Neural cell (in vitro differentiated cells): ENCODE data around the gene ITPK1. TPM values are rescaled to one million over a fixed set of nuclear protein-coding genes. Genes with fewer than 3 reads are reported as not detected.

Experiments
- H2AFZ ChIP-seq: fragments of 200-600, 300-800 bp; sonication (generic), shearing (Covaris generic); 2 replicates; pipeline ENCODE4 v1.6.0; 2014; ENCODE audit warnings: low read depth, mild to moderate bottlenecking, antibody characterized with exemption, low read length, moderate library complexity
- H3F3A ChIP-seq: fragments of 200-600 bp; shearing (Covaris generic); 2 replicates; pipeline ENCODE4 v1.6.1; 2016; ENCODE audit warnings: mild to moderate bottlenecking, moderate library complexity, mixed read lengths, antibody characterized with exemption, low read length; ENCODE audit not compliant: insufficient read depth, poor library complexity, severe bottlenecking
- H3K27ac ChIP-seq: fragments of 200-600, 300-800 bp; sonication (generic), shearing (Covaris generic); 2 replicates; pipeline ENCODE4 v1.5.1; 2014; ENCODE audit warnings: mild to moderate bottlenecking, low read length, moderate library complexity
- H3K27me3 ChIP-seq: fragments of 300-800, 200-600 bp; sonication (generic), shearing (Covaris generic); 2 replicates; pipeline ENCODE4 v1.6.0; 2014; ENCODE audit warnings: mild to moderate bottlenecking, low read depth, low read length, moderate library complexity; ENCODE audit not compliant: insufficient read depth
- H3K36me3 ChIP-seq: fragments of 300-800, 200-600 bp; sonication (generic), shearing (Covaris generic); 2 replicates; pipeline ENCODE4 v1.5.1; 2014; ENCODE audit warnings: mild to moderate bottlenecking, antibody characterized with exemption, low read length, moderate library complexity; ENCODE audit not compliant: insufficient read depth
- H3K4me2 ChIP-seq: fragments of 300-800, 200-600 bp; sonication (generic), shearing (Covaris generic); 2 replicates; pipeline ENCODE4 v1.6.0; 2014; ENCODE audit warnings: mild to moderate bottlenecking, low read length
- H3K4me3 ChIP-seq: fragments of 300-800, 200-600 bp; sonication (generic), shearing (Covaris generic); 2 replicates; pipeline ENCODE4 v1.5.1; 2014; ENCODE audit warnings: mild to moderate bottlenecking, low read length, moderate library complexity
- H3K79me2 ChIP-seq: fragments of 200-600 bp; shearing (Covaris generic); replicated peaks from 2 replicates; pipeline ENCODE4 v1.6.0; 2014; ENCODE audit warnings: mild to moderate bottlenecking, low read length, moderate library complexity; ENCODE audit not compliant: insufficient read depth
- H3K9ac ChIP-seq: fragments of 300-800, 200-600 bp; sonication (generic), shearing (Covaris generic); 2 replicates; pipeline ENCODE4 v1.6.1; 2016; ENCODE audit warnings: mild to moderate bottlenecking, low read length, mixed read lengths
- H3K9me2 ChIP-seq: fragments of 200-600 bp; shearing (Covaris generic); 2 replicates; pipeline ENCODE4 v1.6.1; 2016; ENCODE audit warnings: mild to moderate bottlenecking, low read length, mixed read lengths; ENCODE audit not compliant: insufficient read depth
- H3K9me3 ChIP-seq: fragments of 200-600, 300-800 bp; sonication (generic), shearing (Covaris generic); 2 replicates; pipeline ENCODE4 v1.6.1; 2016; ENCODE audit warnings: mild to moderate bottlenecking, mixed run types, low read length, moderate library complexity, mixed read lengths
- H4K20me1 ChIP-seq: fragments of 200-600 bp; shearing (Covaris generic); 2 replicates; pipeline ENCODE4 v1.6.1; 2016; ENCODE audit warnings: mild to moderate bottlenecking, mixed run types; ENCODE audit not compliant: insufficient read depth
- EP300 ChIP-seq: fragments of 450-650 bp; conservative IDR thresholded peaks from 2 replicates; pipeline ENCODE4 v1.6.1; 2014; ENCODE audit warnings: antibody characterized with exemption, mild to moderate bottlenecking, moderate library complexity; ENCODE audit not compliant: poor library complexity, severe bottlenecking
- EZH2 ChIP-seq: fragments of 200-600, 300-800 bp; shearing (Covaris generic), sonication (generic); IDR thresholded peaks from 2 replicates; pipeline ENCODE4 v1.6.1; 2014; ENCODE audit warnings: antibody characterized with exemption, low read length, borderline replicate concordance, mild to moderate bottlenecking; ENCODE audit not compliant: insufficient read depth, poor library complexity, severe bottlenecking
- MXI1 ChIP-seq: fragments of 450-650 bp; conservative IDR thresholded peaks from 2 replicates; pipeline ENCODE4 v1.6.1; 2014; ENCODE audit warnings: antibody characterized with exemption, mild to moderate bottlenecking; ENCODE audit not compliant: poor library complexity, severe bottlenecking
- POLR2AphosphoS5 ChIP-seq: IDR thresholded peaks from 2 replicates; pipeline ENCODE4 v1.6.1; 2012
- RAD21 ChIP-seq: fragments of 450-650 bp; conservative IDR thresholded peaks from 2 replicates; pipeline ENCODE4 v1.6.1; 2014; ENCODE audit warnings: antibody characterized with exemption, mild to moderate bottlenecking, moderate library complexity
- SMC3 ChIP-seq: fragments of 450-650 bp; conservative IDR thresholded peaks from 2 replicates; pipeline ENCODE4 v1.6.1; 2014; ENCODE audit warnings: antibody characterized with exemption, mild to moderate bottlenecking, moderate library complexity; ENCODE audit not compliant: poor library complexity
- TAF1 ChIP-seq: IDR thresholded peaks from 2 replicates; pipeline ENCODE4 v1.6.1; 2012; ENCODE audit warnings: low read depth
- polyA plus RNA-seq: library from polyadenylated mRNA; depleted of rRNA; stranded (reverse); fragments of >200 nt; gene quantifications from 2 replicates; pipeline ENCODE4 v1.2.3, GENCODE V29; 2014
- TF ChIP-seq, protein P1 (sequence below): fragments of 450-650 bp; IDR thresholded peaks from 2 replicates; pipeline ENCODE4 v1.5.1; 2014; ENCODE audit warnings: antibody characterized with exemption, mild to moderate bottlenecking, moderate library complexity; ENCODE audit not compliant: poor library complexity, severe bottlenecking
- TF ChIP-seq, protein P2 (sequence below): IDR thresholded peaks from 2 replicates; pipeline ENCODE4 v1.6.1; 2012; ENCODE audit warnings: borderline replicate concordance

ITPK1 gene
- polyA plus RNA-seq, 1 donor from 2014 or later, result 65.0 TPM

DNA sequence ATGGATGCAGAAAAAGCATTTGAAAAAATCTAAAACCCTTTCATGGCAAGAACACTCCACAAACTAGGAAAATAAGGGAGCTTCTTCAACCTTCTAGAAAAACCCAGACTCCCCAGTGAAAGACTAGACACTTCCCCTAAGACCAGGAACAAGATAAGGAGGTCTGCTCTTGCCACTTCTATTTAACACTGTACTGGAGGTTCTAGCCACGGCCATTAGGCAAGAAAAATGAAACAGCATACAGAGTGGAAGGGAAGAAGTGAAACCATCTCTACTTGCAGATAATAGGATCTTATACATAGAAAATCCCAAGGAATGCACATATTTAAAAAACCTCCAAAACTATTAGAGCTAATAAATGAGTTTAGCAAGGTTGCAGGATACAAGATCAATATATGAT lies 150.4 kb downstream of the ITPK1 start:
- H3K4me3 ChIP-seq, result no peak overlapping the region
- no peaks in the 10 kb centered on the region for H3K9me3 ChIP-seq
- no peak overlapping the region for H3K27ac ChIP-seq
- H3K79me2 ChIP-seq, result no peaks in the 10 kb centered on the region
- no peak overlapping the region for H2AFZ ChIP-seq
- H3K9ac ChIP-seq, result no peak overlapping the region
- H3F3A ChIP-seq, result no peaks in the 10 kb centered on the region
- no peaks in the 10 kb centered on the region for H4K20me1 ChIP-seq
- no peaks in the 10 kb centered on the region for H3K36me3 ChIP-seq
- no peak for TF ChIP-seq RAD21
- TF ChIP-seq SMC3, result no peak
- TF ChIP-seq, protein P1, sequence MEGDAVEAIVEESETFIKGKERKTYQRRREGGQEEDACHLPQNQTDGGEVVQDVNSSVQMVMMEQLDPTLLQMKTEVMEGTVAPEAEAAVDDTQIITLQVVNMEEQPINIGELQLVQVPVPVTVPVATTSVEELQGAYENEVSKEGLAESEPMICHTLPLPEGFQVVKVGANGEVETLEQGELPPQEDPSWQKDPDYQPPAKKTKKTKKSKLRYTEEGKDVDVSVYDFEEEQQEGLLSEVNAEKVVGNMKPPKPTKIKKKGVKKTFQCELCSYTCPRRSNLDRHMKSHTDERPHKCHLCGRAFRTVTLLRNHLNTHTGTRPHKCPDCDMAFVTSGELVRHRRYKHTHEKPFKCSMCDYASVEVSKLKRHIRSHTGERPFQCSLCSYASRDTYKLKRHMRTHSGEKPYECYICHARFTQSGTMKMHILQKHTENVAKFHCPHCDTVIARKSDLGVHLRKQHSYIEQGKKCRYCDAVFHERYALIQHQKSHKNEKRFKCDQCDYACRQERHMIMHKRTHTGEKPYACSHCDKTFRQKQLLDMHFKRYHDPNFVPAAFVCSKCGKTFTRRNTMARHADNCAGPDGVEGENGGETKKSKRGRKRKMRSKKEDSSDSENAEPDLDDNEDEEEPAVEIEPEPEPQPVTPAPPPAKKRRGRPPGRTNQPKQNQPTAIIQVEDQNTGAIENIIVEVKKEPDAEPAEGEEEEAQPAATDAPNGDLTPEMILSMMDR, result no peak
- TF ChIP-seq, protein P2, sequence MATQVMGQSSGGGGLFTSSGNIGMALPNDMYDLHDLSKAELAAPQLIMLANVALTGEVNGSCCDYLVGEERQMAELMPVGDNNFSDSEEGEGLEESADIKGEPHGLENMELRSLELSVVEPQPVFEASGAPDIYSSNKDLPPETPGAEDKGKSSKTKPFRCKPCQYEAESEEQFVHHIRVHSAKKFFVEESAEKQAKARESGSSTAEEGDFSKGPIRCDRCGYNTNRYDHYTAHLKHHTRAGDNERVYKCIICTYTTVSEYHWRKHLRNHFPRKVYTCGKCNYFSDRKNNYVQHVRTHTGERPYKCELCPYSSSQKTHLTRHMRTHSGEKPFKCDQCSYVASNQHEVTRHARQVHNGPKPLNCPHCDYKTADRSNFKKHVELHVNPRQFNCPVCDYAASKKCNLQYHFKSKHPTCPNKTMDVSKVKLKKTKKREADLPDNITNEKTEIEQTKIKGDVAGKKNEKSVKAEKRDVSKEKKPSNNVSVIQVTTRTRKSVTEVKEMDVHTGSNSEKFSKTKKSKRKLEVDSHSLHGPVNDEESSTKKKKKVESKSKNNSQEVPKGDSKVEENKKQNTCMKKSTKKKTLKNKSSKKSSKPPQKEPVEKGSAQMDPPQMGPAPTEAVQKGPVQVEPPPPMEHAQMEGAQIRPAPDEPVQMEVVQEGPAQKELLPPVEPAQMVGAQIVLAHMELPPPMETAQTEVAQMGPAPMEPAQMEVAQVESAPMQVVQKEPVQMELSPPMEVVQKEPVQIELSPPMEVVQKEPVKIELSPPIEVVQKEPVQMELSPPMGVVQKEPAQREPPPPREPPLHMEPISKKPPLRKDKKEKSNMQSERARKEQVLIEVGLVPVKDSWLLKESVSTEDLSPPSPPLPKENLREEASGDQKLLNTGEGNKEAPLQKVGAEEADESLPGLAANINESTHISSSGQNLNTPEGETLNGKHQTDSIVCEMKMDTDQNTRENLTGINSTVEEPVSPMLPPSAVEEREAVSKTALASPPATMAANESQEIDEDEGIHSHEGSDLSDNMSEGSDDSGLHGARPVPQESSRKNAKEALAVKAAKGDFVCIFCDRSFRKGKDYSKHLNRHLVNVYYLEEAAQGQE, result no peak
- TF ChIP-seq EZH2, result no peak
- TF ChIP-seq TAF1, result no peak
- no peak for TF ChIP-seq POLR2AphosphoS5
- no peak for TF ChIP-seq MXI1
- TF ChIP-seq EP300, result no peak
- H3K4me2 ChIP-seq, result no peak overlapping the region
- no peaks in the 10 kb centered on the region for H3K27me3 ChIP-seq
- H3K9me2 ChIP-seq, result no peaks in the 10 kb centered on the region

DNA sequence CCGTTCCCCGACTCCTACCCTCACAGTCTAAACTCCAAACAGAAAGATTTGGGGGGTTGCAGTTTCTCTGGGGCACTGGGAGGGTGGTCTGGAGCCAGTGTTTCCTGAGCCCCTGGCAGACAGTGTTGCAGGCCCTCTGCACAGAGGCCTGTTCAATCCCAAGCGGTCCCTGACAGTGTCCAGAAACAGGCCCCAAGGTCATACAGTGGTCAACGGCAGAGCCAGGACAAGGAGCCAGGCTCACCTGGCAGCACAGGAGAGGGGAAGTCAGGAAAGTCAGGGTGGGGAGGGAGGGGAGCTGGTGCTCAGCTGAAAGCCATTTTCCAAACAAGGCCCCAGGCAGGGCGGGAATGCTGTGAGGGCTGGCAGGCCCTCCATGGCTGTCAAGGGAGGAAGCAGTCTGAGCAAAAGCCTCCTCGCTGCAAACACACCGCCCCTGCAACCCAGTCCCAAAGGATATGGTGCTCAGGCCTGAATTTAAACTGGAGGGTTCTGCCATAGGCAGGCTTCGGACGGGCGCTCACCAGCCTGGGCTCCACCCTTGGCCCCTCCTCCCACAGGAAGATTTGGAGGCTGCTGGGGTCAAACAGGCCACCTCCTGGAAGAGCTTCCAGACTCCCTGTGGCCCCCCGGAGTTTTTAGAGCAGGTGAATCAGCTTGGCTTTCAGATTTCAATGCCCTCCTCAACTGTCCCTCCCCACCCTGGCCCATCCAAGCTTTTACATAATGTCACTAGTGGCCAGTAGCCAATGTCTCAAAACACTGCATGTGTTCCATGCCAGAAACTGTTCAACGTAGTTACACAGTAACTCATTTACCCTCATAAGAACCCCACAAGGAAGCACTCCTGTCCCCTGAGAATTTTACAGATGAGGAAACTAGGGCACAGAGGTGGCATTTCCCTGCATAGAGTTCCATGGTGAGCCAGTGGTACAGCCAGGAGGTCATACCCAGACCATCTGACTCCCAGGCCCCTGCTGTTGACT lies 151.3 kb downstream of the ITPK1 start:
- H3K27ac ChIP-seq, result no peak overlapping the region
- H3K36me3 ChIP-seq, result no peaks in the 10 kb centered on the region
- no peaks in the 10 kb centered on the region for H4K20me1 ChIP-seq

More for the DNA sequence above, 151.3 kb downstream of the ITPK1 start:
- no peaks in the 10 kb centered on the region for H3F3A ChIP-seq
- TF ChIP-seq, protein P2, result no peak
- TF ChIP-seq SMC3 (no peak), RAD21 (no peak), EP300 (no peak), POLR2AphosphoS5 (no peak), TAF1 (no peak), MXI1 (no peak), EZH2 (no peak)
- TF ChIP-seq, protein P1, result no peak
- no peak overlapping the region for H3K4me3 ChIP-seq
- H3K9ac ChIP-seq, result no peak overlapping the region
- no peak overlapping the region for H2AFZ ChIP-seq
- no peaks in the 10 kb centered on the region for H3K9me2 ChIP-seq
- no peaks in the 10 kb centered on the region for H3K27me3 ChIP-seq
- H3K79me2 ChIP-seq, result no peaks in the 10 kb centered on the region
- no peaks in the 10 kb centered on the region for H3K9me3 ChIP-seq
- no peak overlapping the region for H3K4me2 ChIP-seq
